K562 (cell line): Measurements from ENCODE around the gene CD84. TPM values are rescaled to one million over a fixed set of nuclear protein-coding genes. Genes with fewer than 3 reads are reported as not detected.

ENCODE experiments used
- BRCA1 ChIP-seq, 2 experiments: fragments of 450-650 bp in 1 of 2; sonication (generic) in 1 of 2; formaldehyde crosslinking in 1 of 2; IDR thresholded peaks; 2 replicates each; pipeline versions ENCODE4 v1.5.0 to v1.6.1; 2017 to 2020; ENCODE audit warnings: mild to moderate bottlenecking in 1 of 2, missing genetic modification reagents in 1 of 2
- ELK3 ChIP-seq: fragments of 450-650 bp; formaldehyde crosslinking; IDR thresholded peaks from 2 replicates; pipeline ENCODE4 v1.4.0; 2020; ENCODE audit warnings: mild to moderate bottlenecking
- EP400 ChIP-seq: fragments of 450-650 bp; IDR thresholded peaks from 2 replicates; pipeline ENCODE4 v1.6.1; 2017; ENCODE audit warnings: antibody characterized with exemption, mild to moderate bottlenecking, moderate library complexity
- HEY1 ChIP-seq: fragments of 250-450 bp; sonication (Bioruptor Pico); IDR thresholded peaks from 2 replicates; pipeline ENCODE4 v1.5.0; 2020; ENCODE audit warnings: mild to moderate bottlenecking, moderate library complexity, borderline replicate concordance
- HMG20A ChIP-seq: fragments of 450-650 bp; formaldehyde crosslinking; conservative IDR thresholded peaks from 2 replicates; pipeline ENCODE4 v1.4.0; 2020; ENCODE audit warnings: mild to moderate bottlenecking, mixed read lengths
- HOXB6 ChIP-seq: fragments of 250-450 bp; sonication (Bioruptor Pico); IDR thresholded peaks from 2 replicates; pipeline ENCODE4 v1.5.1; 2022; ENCODE audit warnings: mild to moderate bottlenecking, borderline replicate concordance
- JUND ChIP-seq, 2 experiments: IDR thresholded peaks; 2 replicates in 1 of 2; 3 replicates in 1 of 2; pipeline ENCODE4 v1.6.1; 2011; ENCODE audit warnings: borderline replicate concordance in 2 of 2, low read depth in 2 of 2, low read length in 2 of 2, improper control_type of control experiment in 1 of 2, missing biosample characterization in 1 of 2, missing genetic modification characterization in 1 of 2, missing genetic modification reagents in 1 of 2
- KLF1 ChIP-seq: fragments of 450-650 bp; IDR thresholded peaks from 2 replicates; pipeline ENCODE4 v1.6.1; 2016; ENCODE audit warnings: missing genetic modification characterization, missing compliant biosample characterization
- NR3C1 ChIP-seq: sonication (generic); formaldehyde crosslinking; IDR thresholded peaks from 2 replicates; pipeline ENCODE4 v1.8.1; 2022; ENCODE audit warnings: missing genetic modification reagents
- RAD21 ChIP-seq, 2 experiments: fragments of 250-450 bp in 1 of 2; fragments of 450-650 bp in 1 of 2; sonication (Bioruptor Pico) in 1 of 2; formaldehyde crosslinking in 1 of 2; IDR thresholded peaks in 1 of 2; conservative IDR thresholded peaks in 1 of 2; 2 replicates each; pipeline versions ENCODE4 v1.4.0 to v1.8.0; 2020 to 2022; ENCODE audit warnings: mild to moderate bottlenecking in 2 of 2, moderate library complexity in 1 of 2
- SMARCA4 ChIP-seq: fragments of 450-650 bp; IDR thresholded peaks from 2 replicates; pipeline ENCODE4 v1.6.1; 2016
- TRIM24 ChIP-seq, 2 experiments: fragments of 450-650 bp; IDR thresholded peaks; 2 replicates each; pipeline ENCODE4 v1.6.1; 2016
- ZEB2 ChIP-seq: fragments of 450-650 bp; IDR thresholded peaks from 2 replicates; pipeline ENCODE4 v1.6.1; 2016
- ZNF274 ChIP-seq: IDR thresholded peaks from 2 replicates; pipeline ENCODE4 v1.6.1; 2011; ENCODE audit warnings: low read depth, mild to moderate bottlenecking, low read length, moderate library complexity, borderline replicate concordance
- ZNF280A ChIP-seq: fragments of 450-650 bp; IDR thresholded peaks from 2 replicates; pipeline ENCODE4 v1.6.1; 2018; ENCODE audit warnings: mild to moderate bottlenecking, low read depth; ENCODE audit not compliant: partially characterized antibody
- ZNF766 ChIP-seq: fragments of 200-800 bp; sonication (Bioruptor generic); conservative IDR thresholded peaks from 2 replicates; pipeline ENCODE4 v1.6.1; 2016; ENCODE audit warnings: missing genetic modification characterization, missing compliant biosample characterization
- polyA plus RNA-seq, 8 experiments: library from polyadenylated mRNA; depleted of rRNA in 4 of 8; stranded (reverse) in 5 of 8; unstranded in 3 of 8; fragments of >200 nt; fragmentation: Nextera tagmentation in 2 of 8; fragmentation: Illumina TruSeq in 1 of 8; extraction: Ambion mirVana in 2 of 8; extraction: Trizol in 1 of 8; gene quantifications; 2 replicates each; pipeline versions ENCODE4 v1.2.1 to v1.2.3, GENCODE V29; 2011 to 2014; ENCODE audit warnings: inconsistent platforms in 1 of 8, missing spikeins in 1 of 8
- total RNA-seq, 7 experiments: library from RNA; depleted of rRNA in 6 of 7; stranded (reverse); fragments of >200 nt in 6 of 7; fragmentation: Illumina TruSeq in 2 of 7; extraction: Trizol in 2 of 7; gene quantifications; 2 replicates each; pipeline versions ENCODE4 v1.2.1 to v1.2.3, GENCODE V29; 2011 to 2021; ENCODE audit warnings: low replicate concordance in 1 of 7
- TF ChIP-seq, protein P1 (sequence below): fragments of 250-450 bp; sonication (Bioruptor Pico); IDR thresholded peaks from 2 replicates; pipeline ENCODE4 v1.5.0; 2021
- TF ChIP-seq, protein P2 (sequence below): sonication (generic); formaldehyde crosslinking; IDR thresholded peaks from 2 replicates; pipeline ENCODE4 v1.8.1; 2023; ENCODE audit warnings: missing genetic modification reagents, mild to moderate bottlenecking, borderline replicate concordance

The CD84 gene
- total and polyA plus RNA-seq, 9 of the 15 experiments (the other 6 are each of a cell fraction or from before 2014, with no cell fraction given): 0.82 to 6.8 (median 2.0) TPM

- TF ChIP-seq RAD21 (CRISPR knock-in tag; conservative IDR thresholded peaks at IDR 0.05 in 1 of 2, IDR thresholded peaks at IDR 0.05 in 1 of 2) (no peak), ZNF766 (CRISPR knock-in tag) (peak; percentile 95), HOXB6 (CRISPR knock-in tag) (no peak), EP400 (peak; percentile 48; the same call in 1 of the 2 replicates), JUND (IDR thresholded peaks at IDR 0.05; ENCODE audit: borderline replicate concordance, low read depth, low read length) (no peak; the same call in 1 of the 2 replicates), JUND (tag; IDR thresholded peaks at IDR 0.05; ENCODE audit: borderline replicate concordance, low read depth, low read length) (peak; percentile 73; the same call in 1 of the 3 replicates), KLF1 (tag) (no peak), ZNF280A (no peak), BRCA1 (IDR thresholded peaks at IDR 0.05) (no peak), BRCA1 (CRISPR knock-in tag; IDR thresholded peaks at IDR 0.05) (no peak), HMG20A (CRISPR knock-in tag) (no peak), ELK3 (no peak), NR3C1 (CRISPR knock-in tag) (no peak), TRIM24 (IDR thresholded peaks at IDR 0.05) (peak; percentile 19 to 68; a peak in 2 of 4 replicates), ZNF274 (no peak), ZEB2 (no peak; the same call in 1 of the 2 replicates), SMARCA4 (peak; percentile 76), HEY1 (no peak)
- TF ChIP-seq, protein P1, sequence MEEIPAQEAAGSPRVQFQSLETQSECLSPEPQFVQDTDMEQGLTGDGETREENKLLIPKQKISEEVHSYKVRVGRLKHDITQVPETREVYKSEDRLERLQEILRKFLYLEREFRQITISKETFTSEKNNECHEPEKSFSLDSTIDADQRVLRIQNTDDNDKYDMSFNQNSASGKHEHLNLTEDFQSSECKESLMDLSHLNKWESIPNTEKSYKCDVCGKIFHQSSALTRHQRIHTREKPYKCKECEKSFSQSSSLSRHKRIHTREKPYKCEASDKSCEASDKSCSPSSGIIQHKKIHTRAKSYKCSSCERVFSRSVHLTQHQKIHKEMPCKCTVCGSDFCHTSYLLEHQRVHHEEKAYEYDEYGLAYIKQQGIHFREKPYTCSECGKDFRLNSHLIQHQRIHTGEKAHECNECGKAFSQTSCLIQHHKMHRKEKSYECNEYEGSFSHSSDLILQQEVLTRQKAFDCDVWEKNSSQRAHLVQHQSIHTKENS: no peak
- TF ChIP-seq, protein P2, sequence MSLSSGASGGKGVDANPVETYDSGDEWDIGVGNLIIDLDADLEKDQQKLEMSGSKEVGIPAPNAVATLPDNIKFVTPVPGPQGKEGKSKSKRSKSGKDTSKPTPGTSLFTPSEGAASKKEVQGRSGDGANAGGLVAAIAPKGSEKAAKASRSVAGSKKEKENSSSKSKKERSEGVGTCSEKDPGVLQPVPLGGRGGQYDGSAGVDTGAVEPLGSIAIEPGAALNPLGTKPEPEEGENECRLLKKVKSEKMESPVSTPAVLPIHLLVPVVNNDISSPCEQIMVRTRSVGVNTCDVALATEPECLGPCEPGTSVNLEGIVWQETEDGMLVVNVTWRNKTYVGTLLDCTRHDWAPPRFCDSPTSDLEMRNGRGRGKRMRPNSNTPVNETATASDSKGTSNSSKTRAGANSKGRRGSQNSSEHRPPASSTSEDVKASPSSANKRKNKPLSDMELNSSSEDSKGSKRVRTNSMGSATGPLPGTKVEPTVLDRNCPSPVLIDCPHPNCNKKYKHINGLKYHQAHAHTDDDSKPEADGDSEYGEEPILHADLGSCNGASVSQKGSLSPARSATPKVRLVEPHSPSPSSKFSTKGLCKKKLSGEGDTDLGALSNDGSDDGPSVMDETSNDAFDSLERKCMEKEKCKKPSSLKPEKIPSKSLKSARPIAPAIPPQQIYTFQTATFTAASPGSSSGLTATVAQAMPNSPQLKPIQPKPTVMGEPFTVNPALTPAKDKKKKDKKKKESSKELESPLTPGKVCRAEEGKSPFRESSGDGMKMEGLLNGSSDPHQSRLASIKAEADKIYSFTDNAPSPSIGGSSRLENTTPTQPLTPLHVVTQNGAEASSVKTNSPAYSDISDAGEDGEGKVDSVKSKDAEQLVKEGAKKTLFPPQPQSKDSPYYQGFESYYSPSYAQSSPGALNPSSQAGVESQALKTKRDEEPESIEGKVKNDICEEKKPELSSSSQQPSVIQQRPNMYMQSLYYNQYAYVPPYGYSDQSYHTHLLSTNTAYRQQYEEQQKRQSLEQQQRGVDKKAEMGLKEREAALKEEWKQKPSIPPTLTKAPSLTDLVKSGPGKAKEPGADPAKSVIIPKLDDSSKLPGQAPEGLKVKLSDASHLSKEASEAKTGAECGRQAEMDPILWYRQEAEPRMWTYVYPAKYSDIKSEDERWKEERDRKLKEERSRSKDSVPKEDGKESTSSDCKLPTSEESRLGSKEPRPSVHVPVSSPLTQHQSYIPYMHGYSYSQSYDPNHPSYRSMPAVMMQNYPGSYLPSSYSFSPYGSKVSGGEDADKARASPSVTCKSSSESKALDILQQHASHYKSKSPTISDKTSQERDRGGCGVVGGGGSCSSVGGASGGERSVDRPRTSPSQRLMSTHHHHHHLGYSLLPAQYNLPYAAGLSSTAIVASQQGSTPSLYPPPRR (CRISPR knock-in tag): no peak
These were observed 30.2 kb downstream of the CD84 start (continued) for GRCh38 chr1:160548960-160549664.
